ENCODE results near the gene ATP2B1.

ATP2B1 gene

DNA sequence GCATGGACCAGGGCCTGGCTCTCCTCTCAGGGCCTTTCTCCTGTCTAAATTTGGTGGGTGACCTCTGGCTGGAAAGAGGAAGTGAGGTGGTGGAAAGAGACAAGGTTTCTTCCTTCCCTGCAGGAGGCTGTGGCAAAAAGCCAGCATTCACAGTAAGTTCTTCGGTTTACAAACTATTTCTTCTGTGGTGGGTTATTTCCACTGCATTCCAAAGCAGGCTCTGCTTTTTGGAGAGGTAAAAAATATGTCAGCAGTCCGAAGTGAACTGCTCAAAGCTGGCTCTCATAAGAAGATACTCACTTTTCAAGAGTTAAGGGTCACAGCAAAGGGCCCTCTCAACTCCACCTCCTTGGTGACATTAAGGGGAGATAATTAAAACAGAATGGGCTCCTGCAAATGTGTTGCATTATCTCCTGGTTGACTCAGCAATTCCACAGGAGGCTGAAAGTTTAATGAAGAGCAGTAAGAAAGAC is 133.9 kb downstream of the ATP2B1 start:
- no peak for DNase-seq

DNA sequence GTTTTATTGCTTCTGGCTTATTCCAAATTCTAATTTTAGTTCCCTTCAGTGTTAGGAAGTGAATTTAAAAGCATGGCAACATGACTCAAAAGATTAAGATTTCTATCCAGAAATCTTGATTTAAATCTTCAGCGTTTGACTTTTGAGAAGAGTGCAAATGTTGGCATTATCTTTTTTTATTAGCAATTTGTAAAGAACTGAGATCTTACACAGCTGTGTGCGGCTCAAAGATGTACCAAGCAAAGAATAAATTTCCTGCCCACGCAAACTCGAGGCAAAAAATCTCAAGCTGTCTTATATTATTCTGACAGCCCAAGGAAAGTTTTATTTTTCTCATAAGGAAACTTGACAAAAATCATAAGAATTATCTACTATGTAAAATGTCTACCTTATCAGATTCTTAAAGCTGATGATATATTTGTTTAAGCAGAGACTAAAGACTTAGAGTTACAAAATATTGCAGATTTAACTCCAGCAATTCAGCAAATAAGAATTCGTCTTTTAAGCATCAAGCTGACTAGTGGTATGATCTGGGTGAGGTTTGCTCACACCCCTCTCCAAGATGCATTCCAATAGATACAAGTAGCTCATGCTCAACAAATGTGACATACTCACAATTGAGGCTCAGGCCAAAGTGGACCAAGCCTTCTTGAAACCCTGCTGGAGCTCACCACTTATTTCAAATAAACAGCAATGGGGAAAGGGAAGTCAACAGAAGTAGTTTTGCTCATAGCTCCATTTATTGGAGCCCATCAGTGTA is 135.4 kb downstream of the ATP2B1 start:
- no peak for DNase-seq

DNA sequence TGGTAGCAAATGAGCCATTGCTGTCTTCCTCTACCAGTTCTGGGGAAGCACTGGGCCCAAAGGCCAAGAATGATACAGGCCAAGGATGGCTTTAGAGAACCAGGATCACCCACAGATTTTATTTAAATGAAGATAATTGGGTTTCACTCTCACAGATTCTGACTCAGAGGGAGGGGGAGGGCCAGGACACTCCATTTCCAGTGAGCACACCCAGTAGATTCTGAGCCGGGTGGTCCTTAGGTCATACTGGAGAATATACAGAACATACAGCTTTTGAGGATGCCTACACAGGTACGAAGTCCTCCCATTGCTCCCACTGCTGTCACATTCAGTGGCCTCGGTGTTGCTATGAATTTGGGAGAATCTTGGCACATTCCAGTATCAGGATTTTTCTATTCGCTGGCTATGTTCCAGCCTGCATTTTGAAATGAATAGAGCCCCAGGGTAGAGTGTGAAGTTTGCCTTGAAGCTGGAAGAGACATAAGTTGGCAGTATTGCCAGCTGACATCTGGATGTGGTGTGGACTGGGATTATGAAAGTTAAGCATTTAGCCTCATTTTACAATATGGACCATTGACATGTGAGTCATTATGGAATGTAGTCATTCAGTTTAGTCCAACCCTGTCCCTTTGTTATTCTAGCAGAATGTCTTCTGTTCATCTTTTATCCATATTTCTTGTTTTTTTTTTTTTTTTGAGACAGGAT is 137.0 kb downstream of the ATP2B1 start:
- DNase-seq: no peak

GRCh38 chr12:89568484-89568883 is 140.2 kb downstream of the ATP2B1 start:
- DNase-seq: no peak

- DNase-seq: no peak
These were observed 140.9 kb downstream of the ATP2B1 start for GRCh38 chr12:89567691-89568239.

DNA sequence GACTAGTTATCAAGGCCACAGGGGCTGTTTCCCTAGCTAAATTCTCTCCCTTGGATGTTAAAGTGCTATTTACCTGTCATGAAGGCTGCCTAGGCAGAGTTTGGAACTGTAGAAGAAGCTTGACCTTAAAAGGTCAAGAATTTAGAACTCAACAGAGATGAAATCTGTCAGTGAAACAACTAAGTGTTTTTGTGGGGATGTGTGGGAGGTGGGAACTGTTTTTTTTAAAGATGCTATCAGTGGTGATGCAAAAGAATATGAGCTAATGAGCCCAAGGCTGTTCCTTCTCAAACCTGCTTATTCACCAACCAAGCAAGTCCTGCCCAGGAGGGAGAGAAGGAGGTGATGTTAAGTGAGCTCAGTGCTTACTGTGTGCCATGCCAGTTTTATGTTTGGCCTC is 142.0 kb downstream of the ATP2B1 start:
- no peak for DNase-seq

DNA sequence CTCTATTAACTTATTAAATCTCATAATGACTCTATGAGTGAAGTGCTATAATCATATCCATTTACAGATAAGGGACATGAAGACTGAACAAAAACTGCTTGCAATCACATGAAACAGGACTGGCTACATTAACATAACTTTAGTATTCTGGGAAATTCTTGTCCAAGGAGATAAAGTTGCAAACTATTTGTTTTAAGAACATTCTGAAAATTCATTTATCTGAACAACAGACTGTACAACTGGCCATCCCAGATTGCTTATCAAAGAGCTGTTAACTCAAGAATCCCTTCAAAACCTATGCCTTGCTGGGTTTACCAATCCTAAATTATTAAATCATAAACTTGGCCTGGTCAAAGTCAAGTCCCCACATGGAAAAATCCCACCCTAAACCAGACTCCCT is 143.6 kb downstream of the ATP2B1 start:
- DNase-seq: no peak

DNA sequence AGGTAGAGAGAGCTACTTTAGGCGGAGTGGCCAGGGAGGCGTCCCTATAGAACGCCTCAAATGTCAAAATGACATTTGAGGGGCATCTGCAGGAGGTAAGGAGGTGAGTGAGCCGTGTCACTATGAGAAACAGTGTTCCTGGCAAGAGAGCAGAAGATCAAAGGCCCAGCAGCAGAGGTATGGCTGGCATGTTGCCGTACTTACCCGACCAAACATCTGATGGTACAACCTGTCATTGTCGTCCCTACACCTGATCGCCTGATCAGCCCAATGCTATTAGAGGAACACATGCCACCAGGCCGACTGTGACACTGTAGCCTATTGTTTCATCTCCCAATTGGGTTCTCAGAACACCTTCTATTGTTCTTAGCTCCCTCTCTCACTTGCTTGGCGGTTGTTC is 148.9 kb downstream of the ATP2B1 start:
- no peak for DNase-seq

- no peak for DNase-seq
These were observed 151.7 kb downstream of the ATP2B1 start for GRCh38 chr12:89556976-89557375.

DNA sequence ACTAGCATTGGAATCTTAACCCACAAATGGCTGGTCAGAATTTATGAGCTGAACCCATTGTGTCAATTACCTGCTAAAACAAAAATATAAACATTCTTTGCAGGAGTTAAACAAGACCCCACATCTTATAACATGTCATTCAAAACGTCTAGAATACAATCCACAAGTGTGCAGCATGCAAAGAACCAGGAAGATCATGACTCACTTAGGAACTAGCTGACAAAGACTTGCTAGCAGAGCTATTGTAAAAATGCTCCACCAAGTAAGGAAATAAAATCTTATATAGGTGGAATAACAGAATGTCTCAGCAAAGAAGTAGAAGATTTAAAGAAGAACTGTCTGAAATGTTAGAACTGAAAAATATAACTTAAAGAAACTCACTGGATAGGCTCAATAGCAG is 156.3 kb downstream of the ATP2B1 start:
- no peak for DNase-seq

- DNase-seq: no peak
These were observed 156.9 kb downstream of the ATP2B1 start for GRCh38 chr12:89551747-89552146.

- DNase-seq: no peak
These were observed 161.5 kb downstream of the ATP2B1 start for GRCh38 chr12:89547101-89547500.

- DNase-seq: no peak
These were observed 162.5 kb downstream of the ATP2B1 start for GRCh38 chr12:89546151-89546550.

DNA sequence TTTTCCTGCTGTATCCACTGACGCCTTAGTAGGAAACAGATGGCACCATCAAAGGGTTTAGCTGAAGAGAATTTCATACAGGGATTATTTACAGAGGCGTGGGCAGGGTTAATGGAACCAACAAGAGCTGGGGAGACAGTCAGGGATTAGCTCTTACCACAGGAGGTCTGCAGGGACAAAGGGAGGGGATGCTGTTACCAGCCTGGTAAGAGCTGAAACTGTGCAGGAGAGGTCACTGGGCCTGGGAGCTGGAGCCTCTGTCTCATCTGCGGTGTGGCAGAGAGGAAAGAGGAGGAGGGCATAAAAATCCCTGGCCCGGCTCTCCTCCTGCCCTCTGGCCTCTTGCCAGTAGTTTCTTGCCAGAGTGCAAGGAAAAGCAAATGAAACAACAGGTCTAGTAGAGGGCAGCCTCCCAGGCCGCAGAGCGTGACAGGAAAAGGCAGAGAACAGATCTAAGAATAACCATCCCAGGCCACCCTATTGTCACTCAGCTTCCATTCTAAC is 163.9 kb downstream of the ATP2B1 start:
- DNase-seq: no peak

DNA sequence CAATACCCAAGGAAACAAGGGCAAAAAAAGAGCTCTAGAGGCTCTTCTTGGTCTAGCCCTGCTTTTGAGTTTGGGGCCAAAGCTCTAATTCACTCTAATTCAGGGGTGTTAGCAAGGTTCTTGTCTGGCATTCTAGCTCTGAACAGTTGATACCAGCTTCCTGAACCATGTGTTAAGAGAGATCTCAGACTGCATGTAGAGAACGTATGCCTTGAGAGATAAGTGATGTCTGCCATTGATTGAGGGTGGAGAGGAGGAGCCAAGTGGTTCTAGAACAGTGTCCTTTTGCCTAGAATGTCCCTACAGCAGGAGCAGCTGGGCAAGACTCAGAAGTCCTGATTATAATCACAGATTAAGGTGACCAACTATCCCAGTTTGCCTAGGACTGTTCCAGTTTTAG is 164.6 kb downstream of the ATP2B1 start:
- DNase-seq: no peak

- peak; percentile 55 to 68 for DNase-seq
These were observed 165.6 kb downstream of the ATP2B1 start for GRCh38 chr12:89542912-89543592.

- DNase-seq: no peak
These were observed 166.4 kb downstream of the ATP2B1 start for GRCh38 chr12:89542236-89542635.

- DNase-seq: no peak
These were observed 168.1 kb downstream of the ATP2B1 start for GRCh38 chr12:89540586-89540985.

GRCh38 chr12:89539426-89540223 is 169.0 kb downstream of the ATP2B1 start:
- DNase-seq: no peak

GRCh38 chr12:89538897-89539296 is 169.7 kb downstream of the ATP2B1 start:
- DNase-seq: no peak

Data from activated CD4-positive, alpha-beta T cell treated with anti-CD3 and anti-CD28 coated beads, Interleukin-2, amount 50 U/mL, for 48 hours (primary cell).